ENCODE measurements around the gene ELFN1.
"Not testable (repeated sequence)": the region's sequence is repeated elsewhere in the genome, so short reads cannot be mapped to it uniquely, and the experiment has no call there.

Gene ELFN1

GRCh38 chr7:1754345-1754908 lies 84.3 kb downstream of the ELFN1 start:
- Histone ChIP-seq H3K4me1 (ENCODE audit: control insufficient read depth, insufficient read depth, low read length, unreplicated experiment) (no peaks in the 10 kb centered on the region), H3K36me3 (ENCODE audit: insufficient read depth, low read length) (no peaks in the 10 kb centered on the region), H3K27me3 (ENCODE audit: insufficient read depth, low read length) (peaks cover 28% of the 10 kb centered on the region), H3K27ac (ENCODE audit: low read depth, low read length) (no peak overlapping the region), H3K79me2 (ENCODE audit: control insufficient read depth, insufficient read depth, low read length, unreplicated experiment) (no peaks in the 10 kb centered on the region), H3K4me3 (ENCODE audit: low read depth, low read length) (no peak overlapping the region), H2AFZ (ENCODE audit: low read length, unreplicated experiment) (no peak overlapping the region)

GRCh38 chr7:1755783-1756625 lies 85.9 kb downstream of the ELFN1 start:
- no peaks in the 10 kb centered on the region for H3K36me3 ChIP-seq (ENCODE audit: insufficient read depth, low read length)
- H3K27ac ChIP-seq (ENCODE audit: low read depth, low read length) = no peak overlapping the region
- peaks cover 28% of the 10 kb centered on the region for H3K27me3 ChIP-seq (ENCODE audit: insufficient read depth, low read length)
- H3K4me1 ChIP-seq (ENCODE audit: control insufficient read depth, insufficient read depth, low read length, unreplicated experiment) = no peaks in the 10 kb centered on the region
- no peaks in the 10 kb centered on the region for H3K79me2 ChIP-seq (ENCODE audit: control insufficient read depth, insufficient read depth, low read length, unreplicated experiment)
- no peak overlapping the region for H3K4me3 ChIP-seq (ENCODE audit: low read depth, low read length)
- no peak overlapping the region for H2AFZ ChIP-seq (ENCODE audit: low read length, unreplicated experiment)

DNA sequence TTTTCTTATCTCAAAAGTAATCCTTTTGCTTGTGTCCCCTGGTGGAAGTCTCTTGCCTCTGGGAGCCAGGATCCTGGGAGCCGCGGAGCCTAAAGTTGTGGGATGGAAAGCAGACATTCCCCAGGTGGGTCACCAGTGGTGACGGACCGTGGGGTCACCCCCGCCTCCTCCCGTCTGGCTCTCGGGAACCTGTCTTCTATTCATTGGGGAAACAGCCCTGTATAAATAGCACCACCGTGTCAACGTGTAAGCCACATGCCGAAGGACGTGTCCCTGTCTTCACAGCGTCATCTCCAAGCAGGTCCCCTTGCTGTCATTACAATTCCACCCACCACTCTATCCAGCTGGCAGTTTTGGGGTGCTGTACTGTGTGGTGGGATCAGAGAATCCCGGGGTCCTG lies 87.5 kb downstream of the ELFN1 start:
- Histone ChIP-seq H3K4me1 (ENCODE audit: control insufficient read depth, insufficient read depth, low read length, unreplicated experiment) (no peaks in the 10 kb centered on the region), H3K27me3 (ENCODE audit: insufficient read depth, low read length) (peaks cover 28% of the 10 kb centered on the region), H3K27ac (ENCODE audit: low read depth, low read length) (no peak overlapping the region), H2AFZ (ENCODE audit: low read length, unreplicated experiment) (no peak overlapping the region), H3K36me3 (ENCODE audit: insufficient read depth, low read length) (no peaks in the 10 kb centered on the region), H3K79me2 (ENCODE audit: control insufficient read depth, insufficient read depth, low read length, unreplicated experiment) (no peaks in the 10 kb centered on the region), H3K4me3 (ENCODE audit: low read depth, low read length) (no peak overlapping the region)

DNA sequence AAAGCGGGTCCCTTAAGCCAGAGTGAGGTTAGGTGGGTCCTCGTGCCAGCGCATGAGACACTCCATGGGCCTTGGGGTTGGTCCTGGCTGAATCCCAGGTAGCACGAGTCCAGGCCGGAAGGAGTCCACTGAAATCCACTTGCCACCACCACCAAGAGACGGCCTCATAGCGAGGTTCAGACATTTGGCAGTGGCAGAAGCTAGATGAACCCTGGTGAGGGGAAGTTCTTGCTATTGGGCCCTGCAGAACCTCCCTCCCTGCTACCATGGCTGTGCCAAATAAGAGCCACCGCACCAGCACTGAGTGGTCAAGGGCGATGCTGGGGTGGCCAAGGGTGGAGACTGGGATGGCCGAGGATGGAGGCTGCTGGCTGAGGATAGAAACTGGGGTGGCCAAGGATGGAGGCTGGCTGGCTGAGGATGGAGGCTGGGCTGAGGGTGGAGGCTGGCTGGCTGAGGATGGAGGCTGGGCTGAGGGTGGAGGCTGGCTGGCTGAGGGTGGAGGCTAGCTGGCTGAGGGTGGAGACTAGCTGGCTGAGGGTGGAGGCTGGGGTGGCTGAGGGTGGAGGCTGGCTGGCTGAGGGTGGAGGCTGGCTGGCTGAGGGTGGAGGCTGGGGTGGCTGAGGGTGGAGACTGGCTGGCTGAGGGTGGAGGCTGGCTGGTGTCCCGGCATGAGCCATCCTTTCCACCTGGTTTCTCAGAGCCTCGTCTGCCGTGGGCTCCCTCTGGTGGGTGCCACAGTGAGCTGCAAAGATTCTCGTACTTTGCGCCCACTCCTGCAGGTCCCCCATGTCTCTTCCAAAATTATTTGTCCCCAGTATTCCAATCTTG lies 88.2 kb downstream of the ELFN1 start:
- Histone ChIP-seq H3K4me1 (ENCODE audit: control insufficient read depth, insufficient read depth, low read length, unreplicated experiment) (no peaks in the 10 kb centered on the region), H3K79me2 (ENCODE audit: control insufficient read depth, insufficient read depth, low read length, unreplicated experiment) (no peaks in the 10 kb centered on the region), H3K36me3 (ENCODE audit: insufficient read depth, low read length) (no peaks in the 10 kb centered on the region), H3K27ac (ENCODE audit: low read depth, low read length) (no peak overlapping the region), H3K4me3 (ENCODE audit: low read depth, low read length) (no peak overlapping the region), H3K27me3 (ENCODE audit: insufficient read depth, low read length) (peaks cover 28% of the 10 kb centered on the region), H2AFZ (ENCODE audit: low read length, unreplicated experiment) (no peak overlapping the region)

- Histone ChIP-seq H3K79me2 (ENCODE audit: control insufficient read depth, insufficient read depth, low read length, unreplicated experiment) (no peaks in the 10 kb centered on the region), H3K27ac (ENCODE audit: low read depth, low read length) (no peak overlapping the region), H3K4me1 (ENCODE audit: control insufficient read depth, insufficient read depth, low read length, unreplicated experiment) (no peaks in the 10 kb centered on the region), H3K36me3 (ENCODE audit: insufficient read depth, low read length) (no peaks in the 10 kb centered on the region), H2AFZ (ENCODE audit: low read length, unreplicated experiment) (no peak overlapping the region), H3K27me3 (ENCODE audit: insufficient read depth, low read length) (peaks cover 27% of the 10 kb centered on the region), H3K4me3 (ENCODE audit: low read depth, low read length) (no peak overlapping the region)
These were observed 88.9 kb downstream of the ELFN1 start for GRCh38 chr7:1758859-1759521.

GRCh38 chr7:1761097-1761496 lies 91.0 kb downstream of the ELFN1 start:
- Histone ChIP-seq H3K27me3 (ENCODE audit: insufficient read depth, low read length) (peaks cover 6% of the 10 kb centered on the region; the same call in 1 of the 2 replicates), H3K79me2 (ENCODE audit: control insufficient read depth, insufficient read depth, low read length, unreplicated experiment) (no peaks in the 10 kb centered on the region), H3K27ac (ENCODE audit: low read depth, low read length) (no peak overlapping the region), H3K36me3 (ENCODE audit: insufficient read depth, low read length) (no peaks in the 10 kb centered on the region), H2AFZ (ENCODE audit: low read length, unreplicated experiment) (no peak overlapping the region), H3K4me3 (ENCODE audit: low read depth, low read length) (no peak overlapping the region), H3K4me1 (ENCODE audit: control insufficient read depth, insufficient read depth, low read length, unreplicated experiment) (no peaks in the 10 kb centered on the region)

GRCh38 chr7:1761774-1762173 lies 91.7 kb downstream of the ELFN1 start:
- no peak overlapping the region for H3K4me3 ChIP-seq (ENCODE audit: low read depth, low read length)
- no peak overlapping the region for H2AFZ ChIP-seq (ENCODE audit: low read length, unreplicated experiment)
- H3K27me3 ChIP-seq (ENCODE audit: insufficient read depth, low read length) = 0 out of 2 replicates have a peak, but pooled peaks cover 3% of the 10 kb centered on the region
- H3K27ac ChIP-seq (ENCODE audit: low read depth, low read length) = no peak overlapping the region
- H3K79me2 ChIP-seq (ENCODE audit: control insufficient read depth, insufficient read depth, low read length, unreplicated experiment) = no peaks in the 10 kb centered on the region
- no peaks in the 10 kb centered on the region for H3K36me3 ChIP-seq (ENCODE audit: insufficient read depth, low read length)
- no peaks in the 10 kb centered on the region for H3K4me1 ChIP-seq (ENCODE audit: control insufficient read depth, insufficient read depth, low read length, unreplicated experiment)

- no peak overlapping the region for H3K27ac ChIP-seq (ENCODE audit: low read depth, low read length)
- H3K4me3 ChIP-seq (ENCODE audit: low read depth, low read length) = no peak overlapping the region
- no peaks in the 10 kb centered on the region for H3K79me2 ChIP-seq (ENCODE audit: control insufficient read depth, insufficient read depth, low read length, unreplicated experiment)
- H3K27me3 ChIP-seq (ENCODE audit: insufficient read depth, low read length) = no peaks in the 10 kb centered on the region
- H2AFZ ChIP-seq (ENCODE audit: low read length, unreplicated experiment) = no peak overlapping the region
- no peaks in the 10 kb centered on the region for H3K4me1 ChIP-seq (ENCODE audit: control insufficient read depth, insufficient read depth, low read length, unreplicated experiment)
- H3K36me3 ChIP-seq (ENCODE audit: insufficient read depth, low read length) = no peaks in the 10 kb centered on the region
These were observed 92.3 kb downstream of the ELFN1 start for GRCh38 chr7:1762238-1762945.

- Histone ChIP-seq H3K27me3 (ENCODE audit: insufficient read depth, low read length) (no peaks in the 10 kb centered on the region), H3K4me3 (ENCODE audit: low read depth, low read length) (no peak overlapping the region)
These were observed 93.0 kb downstream of the ELFN1 start for GRCh38 chr7:1763033-1763432.

DNA sequence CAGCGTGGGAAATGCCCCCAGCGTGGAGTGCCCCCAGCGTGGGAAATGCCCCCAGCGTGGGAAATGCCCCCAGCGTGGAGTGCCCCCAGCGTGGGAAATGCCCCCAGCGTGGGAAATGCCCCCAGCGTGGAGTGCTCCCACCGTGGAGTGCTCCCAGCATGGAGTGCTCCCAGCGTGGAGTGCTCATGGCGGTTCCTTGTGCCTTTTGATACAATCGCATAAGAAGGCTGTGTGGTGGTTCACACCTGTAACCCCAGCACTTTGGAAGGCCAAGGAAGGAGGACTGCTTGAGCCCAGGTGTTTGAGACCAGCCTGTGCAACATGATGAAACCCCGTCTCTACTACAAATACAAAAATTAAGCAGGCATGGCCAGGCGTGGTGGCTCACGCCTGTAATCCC lies 93.8 kb downstream of the ELFN1 start:
- H3K27ac ChIP-seq (ENCODE audit: low read depth, low read length); H3K27me3 ChIP-seq (ENCODE audit: insufficient read depth, low read length); H2AFZ ChIP-seq (ENCODE audit: low read length, unreplicated experiment); H3K79me2 ChIP-seq (ENCODE audit: control insufficient read depth, insufficient read depth, low read length, unreplicated experiment); H3K4me1 ChIP-seq (ENCODE audit: control insufficient read depth, insufficient read depth, low read length, unreplicated experiment); H3K36me3 ChIP-seq (ENCODE audit: insufficient read depth, low read length); H3K4me3 ChIP-seq (ENCODE audit: low read depth, low read length): not testable (repeated sequence)

More at GRCh38 chr7:1763033-1763432, 93.0 kb downstream of the ELFN1 start:
- Histone ChIP-seq H3K27ac (ENCODE audit: low read depth, low read length) (no peak overlapping the region), H3K79me2 (ENCODE audit: control insufficient read depth, insufficient read depth, low read length, unreplicated experiment) (no peaks in the 10 kb centered on the region), H2AFZ (ENCODE audit: low read length, unreplicated experiment) (no peak overlapping the region), H3K4me1 (ENCODE audit: control insufficient read depth, insufficient read depth, low read length, unreplicated experiment) (no peaks in the 10 kb centered on the region), H3K36me3 (ENCODE audit: insufficient read depth, low read length) (no peaks in the 10 kb centered on the region)
